PC-3 (cell line): ENCODE data around the gene NCKIPSD.

ENCODE experiments used
- EZH2 ChIP-seq: fragments of 300-600 bp; sonication (generic); IDR thresholded peaks from one replicate; pipeline ENCODE4 v1.6.1; 2017; ENCODE audit warnings: antibody characterized with exemption, mild to moderate bottlenecking, low read length; ENCODE audit not compliant: unreplicated experiment
- EZH2phosphoT487 ChIP-seq: fragments of 300-600 bp; sonication (generic); IDR thresholded peaks from 2 replicates; pipeline ENCODE4 v1.6.1; 2018; ENCODE audit warnings: mild to moderate bottlenecking, antibody characterized with exemption, low read length, borderline replicate concordance
- TF ChIP-seq, protein P1 (sequence below): fragments of 300-600 bp; sonication (generic); conservative IDR thresholded peaks from 2 replicates; pipeline ENCODE4 v1.5.1; 2017; ENCODE audit warnings: antibody characterized with exemption, low read depth, mild to moderate bottlenecking, low read length

- TF ChIP-seq, protein P1, sequence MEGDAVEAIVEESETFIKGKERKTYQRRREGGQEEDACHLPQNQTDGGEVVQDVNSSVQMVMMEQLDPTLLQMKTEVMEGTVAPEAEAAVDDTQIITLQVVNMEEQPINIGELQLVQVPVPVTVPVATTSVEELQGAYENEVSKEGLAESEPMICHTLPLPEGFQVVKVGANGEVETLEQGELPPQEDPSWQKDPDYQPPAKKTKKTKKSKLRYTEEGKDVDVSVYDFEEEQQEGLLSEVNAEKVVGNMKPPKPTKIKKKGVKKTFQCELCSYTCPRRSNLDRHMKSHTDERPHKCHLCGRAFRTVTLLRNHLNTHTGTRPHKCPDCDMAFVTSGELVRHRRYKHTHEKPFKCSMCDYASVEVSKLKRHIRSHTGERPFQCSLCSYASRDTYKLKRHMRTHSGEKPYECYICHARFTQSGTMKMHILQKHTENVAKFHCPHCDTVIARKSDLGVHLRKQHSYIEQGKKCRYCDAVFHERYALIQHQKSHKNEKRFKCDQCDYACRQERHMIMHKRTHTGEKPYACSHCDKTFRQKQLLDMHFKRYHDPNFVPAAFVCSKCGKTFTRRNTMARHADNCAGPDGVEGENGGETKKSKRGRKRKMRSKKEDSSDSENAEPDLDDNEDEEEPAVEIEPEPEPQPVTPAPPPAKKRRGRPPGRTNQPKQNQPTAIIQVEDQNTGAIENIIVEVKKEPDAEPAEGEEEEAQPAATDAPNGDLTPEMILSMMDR = no peak
- TF ChIP-seq EZH2 (no peak), EZH2phosphoT487 (no peak)
Observed at GRCh38 chr3:48664313-48664644, 21.4 kb downstream of the NCKIPSD start.
